ENCODE results near the gene TOP3B.

Gene TOP3B

GRCh38 chr22:21965762-21966288 lies 16.8 kb downstream of the TOP3B start:
- peaks cover 45 to 88% of the 10 kb centered on the region in 2 donors for H3K36me3 ChIP-seq (ENCODE audit: control insufficient read depth in 1 of 2, insufficient read depth in 2 of 2, low read length in 2 of 2)
- H3K27me3 ChIP-seq (ENCODE audit: low read depth, low read length): no peaks in the 10 kb centered on the region
- H3K4me3 ChIP-seq (ENCODE audit: low read depth in 1 of 2, low read length in 2 of 2): no peak overlapping the region
- H3K4me1 ChIP-seq (ENCODE audit: control insufficient read depth in 1 of 2, insufficient read depth in 2 of 2, low read length in 2 of 2): no peaks in the 10 kb centered on the region
- no peak overlapping the region for H3K27ac ChIP-seq (ENCODE audit: low read length)
- H3K9me3 ChIP-seq (ENCODE audit: control insufficient read depth in 1 of 2, low read length in 2 of 2): no peaks in the 10 kb centered on the region

- H3K4me3 ChIP-seq (ENCODE audit: low read depth in 1 of 2, low read length in 2 of 2): no peak overlapping the region
- no peaks in the 10 kb centered on the region for H3K4me1 ChIP-seq (ENCODE audit: control insufficient read depth in 1 of 2, insufficient read depth in 2 of 2, low read length in 2 of 2)
- H3K27ac ChIP-seq (ENCODE audit: low read length): no peak overlapping the region
- no peaks in the 10 kb centered on the region for H3K9me3 ChIP-seq (ENCODE audit: control insufficient read depth in 1 of 2, low read length in 2 of 2)
- H3K27me3 ChIP-seq (ENCODE audit: low read depth, low read length): no peaks in the 10 kb centered on the region
- H3K36me3 ChIP-seq (ENCODE audit: control insufficient read depth in 1 of 2, insufficient read depth in 2 of 2, low read length in 2 of 2): peaks cover 45 to 88% of the 10 kb centered on the region in 2 donors
Measured at GRCh38 chr22:21964918-21965484, 17.6 kb downstream of the TOP3B start.

GRCh38 chr22:21964234-21964633 lies 18.4 kb downstream of the TOP3B start:
- no peak overlapping the region for H3K4me3 ChIP-seq (ENCODE audit: low read depth in 1 of 2, low read length in 2 of 2)
- no peak overlapping the region for H3K27ac ChIP-seq (ENCODE audit: low read length)
- no peaks in the 10 kb centered on the region for H3K27me3 ChIP-seq (ENCODE audit: low read depth, low read length)
- H3K36me3 ChIP-seq (ENCODE audit: control insufficient read depth in 1 of 2, insufficient read depth in 2 of 2, low read length in 2 of 2): peaks cover 45 to 93% of the 10 kb centered on the region in 2 donors
- H3K9me3 ChIP-seq (ENCODE audit: control insufficient read depth in 1 of 2, low read length in 2 of 2): no peaks in the 10 kb centered on the region
- no peaks in the 10 kb centered on the region for H3K4me1 ChIP-seq (ENCODE audit: control insufficient read depth in 1 of 2, insufficient read depth in 2 of 2, low read length in 2 of 2)

- H3K4me3 ChIP-seq (ENCODE audit: low read depth in 1 of 2, low read length in 2 of 2): no peak overlapping the region
- no peaks in the 10 kb centered on the region for H3K9me3 ChIP-seq (ENCODE audit: control insufficient read depth in 1 of 2, low read length in 2 of 2)
- H3K4me1 ChIP-seq (ENCODE audit: control insufficient read depth in 1 of 2, insufficient read depth in 2 of 2, low read length in 2 of 2): no peaks in the 10 kb centered on the region
- H3K27me3 ChIP-seq (ENCODE audit: low read depth, low read length): no peaks in the 10 kb centered on the region
- no peak overlapping the region for H3K27ac ChIP-seq (ENCODE audit: low read length)
- peaks cover 49 to 94% of the 10 kb centered on the region in 2 donors for H3K36me3 ChIP-seq (ENCODE audit: control insufficient read depth in 1 of 2, insufficient read depth in 2 of 2, low read length in 2 of 2)
Measured at GRCh38 chr22:21963790-21964211, 18.8 kb downstream of the TOP3B start.

- Histone ChIP-seq H3K4me3 (ENCODE audit: low read depth in 1 of 2, low read length in 2 of 2) (no peak overlapping the region), H3K9me3 (ENCODE audit: control insufficient read depth in 1 of 2, low read length in 2 of 2) (no peaks in the 10 kb centered on the region), H3K36me3 (ENCODE audit: control insufficient read depth in 1 of 2, insufficient read depth in 2 of 2, low read length in 2 of 2) (peaks cover 45 to 94% of the 10 kb centered on the region in 2 donors), H3K4me1 (ENCODE audit: control insufficient read depth in 1 of 2, insufficient read depth in 2 of 2, low read length in 2 of 2) (no peaks in the 10 kb centered on the region), H3K27me3 (ENCODE audit: low read depth, low read length) (no peaks in the 10 kb centered on the region), H3K27ac (ENCODE audit: low read length) (no peak overlapping the region)
Measured at GRCh38 chr22:21963286-21963685, 19.3 kb downstream of the TOP3B start.

- peaks cover 38 to 92% of the 10 kb centered on the region in 2 donors for H3K36me3 ChIP-seq (ENCODE audit: control insufficient read depth in 1 of 2, insufficient read depth in 2 of 2, low read length in 2 of 2)
- H3K4me3 ChIP-seq (ENCODE audit: low read depth in 1 of 2, low read length in 2 of 2): no peak overlapping the region
- H3K27ac ChIP-seq (ENCODE audit: low read length): no peak overlapping the region
- no peaks in the 10 kb centered on the region for H3K9me3 ChIP-seq (ENCODE audit: control insufficient read depth in 1 of 2, low read length in 2 of 2)
- H3K4me1 ChIP-seq (ENCODE audit: control insufficient read depth in 1 of 2, insufficient read depth in 2 of 2, low read length in 2 of 2): no peaks in the 10 kb centered on the region
- no peaks in the 10 kb centered on the region for H3K27me3 ChIP-seq (ENCODE audit: low read depth, low read length)
Measured at GRCh38 chr22:21962655-21962949, 20.0 kb downstream of the TOP3B start.

- Histone ChIP-seq H3K9me3 (ENCODE audit: control insufficient read depth in 1 of 2, low read length in 2 of 2) (no peaks in the 10 kb centered on the region), H3K36me3 (ENCODE audit: control insufficient read depth in 1 of 2, insufficient read depth in 2 of 2, low read length in 2 of 2) (peaks cover 33 to 86% of the 10 kb centered on the region in 2 donors), H3K27ac (ENCODE audit: low read length) (no peak overlapping the region)
Measured at GRCh38 chr22:21961886-21962654, 20.5 kb downstream of the TOP3B start.

GRCh38 chr22:21961127-21961867 lies 21.3 kb downstream of the TOP3B start:
- no peaks in the 10 kb centered on the region for H3K27me3 ChIP-seq (ENCODE audit: low read depth, low read length)
- no peaks in the 10 kb centered on the region for H3K9me3 ChIP-seq (ENCODE audit: control insufficient read depth in 1 of 2, low read length in 2 of 2)
- H3K4me3 ChIP-seq (ENCODE audit: low read depth in 1 of 2, low read length in 2 of 2): no peak overlapping the region
- H3K36me3 ChIP-seq (ENCODE audit: control insufficient read depth in 1 of 2, insufficient read depth in 2 of 2, low read length in 2 of 2): peaks cover 25 to 79% of the 10 kb centered on the region in 2 donors
- no peaks in the 10 kb centered on the region for H3K4me1 ChIP-seq (ENCODE audit: control insufficient read depth in 1 of 2, insufficient read depth in 2 of 2, low read length in 2 of 2)
- H3K27ac ChIP-seq (ENCODE audit: low read length): no peak overlapping the region

More at GRCh38 chr22:21961886-21962654, 20.5 kb downstream of the TOP3B start:
- Histone ChIP-seq H3K4me3 (ENCODE audit: low read depth in 1 of 2, low read length in 2 of 2) (no peak overlapping the region), H3K27me3 (ENCODE audit: low read depth, low read length) (no peaks in the 10 kb centered on the region), H3K4me1 (ENCODE audit: control insufficient read depth in 1 of 2, insufficient read depth in 2 of 2, low read length in 2 of 2) (no peaks in the 10 kb centered on the region)

- no peak overlapping the region for H3K27ac ChIP-seq (ENCODE audit: low read length)
- no peaks in the 10 kb centered on the region for H3K4me1 ChIP-seq (ENCODE audit: control insufficient read depth in 1 of 2, insufficient read depth in 2 of 2, low read length in 2 of 2)
- H3K36me3 ChIP-seq (ENCODE audit: control insufficient read depth in 1 of 2, insufficient read depth in 2 of 2, low read length in 2 of 2): peaks cover 21 to 73% of the 10 kb centered on the region in 2 donors
- H3K9me3 ChIP-seq (ENCODE audit: control insufficient read depth in 1 of 2, low read length in 2 of 2): no peaks in the 10 kb centered on the region
- H3K27me3 ChIP-seq (ENCODE audit: low read depth, low read length): no peaks in the 10 kb centered on the region
- no peak overlapping the region for H3K4me3 ChIP-seq (ENCODE audit: low read depth in 1 of 2, low read length in 2 of 2)
Measured at GRCh38 chr22:21960200-21961126, 22.1 kb downstream of the TOP3B start.

- Histone ChIP-seq H3K36me3 (ENCODE audit: control insufficient read depth in 1 of 2, insufficient read depth in 2 of 2, low read length in 2 of 2) (peaks cover 18 to 63% of the 10 kb centered on the region in 2 donors), H3K4me1 (ENCODE audit: control insufficient read depth in 1 of 2, insufficient read depth in 2 of 2, low read length in 2 of 2) (no peaks in the 10 kb centered on the region), H3K27ac (ENCODE audit: low read length) (no peak overlapping the region), H3K4me3 (ENCODE audit: low read depth in 1 of 2, low read length in 2 of 2) (no peak overlapping the region), H3K9me3 (ENCODE audit: control insufficient read depth in 1 of 2, low read length in 2 of 2) (no peaks in the 10 kb centered on the region), H3K27me3 (ENCODE audit: low read depth, low read length) (no peaks in the 10 kb centered on the region)
Measured at GRCh38 chr22:21959274-21960074, 23.1 kb downstream of the TOP3B start.
